ENCODE results near the gene RSAD1.
A peak's percentile ranks its signal among the peaks of the same experiment; 100 is the strongest.

Gene RSAD1

DNA sequence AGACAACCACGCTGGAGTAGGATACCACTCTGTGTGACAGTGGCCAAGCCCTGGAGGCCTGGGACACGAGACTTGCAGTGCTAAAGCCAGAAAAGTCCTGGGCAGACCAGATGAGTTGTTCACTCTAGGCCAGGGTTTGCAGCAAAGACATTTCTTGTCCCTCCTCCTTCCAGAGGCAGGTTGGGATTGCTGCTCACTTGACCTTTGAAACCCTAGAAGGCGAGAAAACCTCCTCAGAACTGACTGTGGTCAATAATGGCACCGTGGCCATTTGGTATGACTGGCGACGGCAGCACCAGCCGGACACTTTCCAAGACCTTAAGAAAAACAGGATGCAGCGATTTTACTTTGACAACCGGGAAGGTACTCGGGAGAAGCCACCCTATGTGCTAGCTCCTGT lies 44.1 kb downstream of the RSAD1 start:
- no peak for DNase-seq

GRCh38 chr17:50523208-50523607 lies 44.5 kb downstream of the RSAD1 start:
- DNase-seq: no peak

DNA sequence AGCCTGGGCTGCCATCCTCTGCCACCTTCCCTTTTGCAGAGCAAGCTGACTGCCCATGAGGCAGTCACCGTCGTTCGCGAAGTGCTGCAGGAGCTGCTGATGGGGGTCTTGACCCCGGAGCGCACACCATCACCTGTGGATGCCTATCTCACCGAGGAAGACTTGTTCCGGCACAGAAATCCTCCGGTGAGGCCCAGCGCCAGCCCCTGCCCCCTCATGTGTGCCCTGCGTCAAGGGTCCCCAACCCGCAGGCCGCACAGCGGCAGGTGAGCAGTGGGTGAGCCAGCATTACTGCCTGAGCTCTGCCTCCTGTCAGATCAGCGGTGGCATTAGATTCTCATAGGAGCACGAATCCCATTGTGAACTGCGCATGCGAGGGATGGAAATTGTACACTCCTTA lies 46.2 kb downstream of the RSAD1 start:
- DNase-seq: no peak

GRCh38 chr17:50527155-50527762 lies 48.6 kb downstream of the RSAD1 start:
- DNase-seq: no peak

DNA sequence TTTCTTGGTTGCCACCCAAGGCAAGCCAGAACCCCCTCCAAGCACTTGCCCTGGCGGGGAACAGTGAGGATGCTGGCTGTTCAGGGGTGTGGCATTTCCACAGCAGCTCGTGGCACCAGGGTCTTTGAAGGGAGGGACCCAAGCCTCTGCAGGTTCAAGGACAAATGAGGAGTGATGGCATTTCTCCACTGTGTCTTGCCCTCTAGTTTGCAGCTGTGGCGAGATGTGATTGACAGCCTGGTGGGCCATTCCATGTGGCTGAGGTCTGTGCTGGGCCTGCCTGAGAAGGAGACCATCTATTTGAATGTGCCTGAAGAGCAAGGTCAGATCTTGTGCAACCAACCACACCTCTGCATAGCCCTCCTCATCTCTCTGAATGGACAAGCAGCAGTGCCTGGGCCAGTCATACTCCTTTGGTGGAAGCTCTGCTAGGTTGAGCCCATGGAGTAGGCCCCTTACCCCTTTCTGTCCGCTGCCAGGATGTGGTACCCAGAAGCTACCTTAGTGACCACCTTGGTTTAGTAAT lies 49.4 kb downstream of the RSAD1 start:
- no peak for DNase-seq

- DNase-seq: no peak
Measured at GRCh38 chr17:50529849-50530248, 51.2 kb downstream of the RSAD1 start.

- DNase-seq: no peak
Measured at GRCh38 chr17:50531428-50532025, 52.9 kb downstream of the RSAD1 start.

DNA sequence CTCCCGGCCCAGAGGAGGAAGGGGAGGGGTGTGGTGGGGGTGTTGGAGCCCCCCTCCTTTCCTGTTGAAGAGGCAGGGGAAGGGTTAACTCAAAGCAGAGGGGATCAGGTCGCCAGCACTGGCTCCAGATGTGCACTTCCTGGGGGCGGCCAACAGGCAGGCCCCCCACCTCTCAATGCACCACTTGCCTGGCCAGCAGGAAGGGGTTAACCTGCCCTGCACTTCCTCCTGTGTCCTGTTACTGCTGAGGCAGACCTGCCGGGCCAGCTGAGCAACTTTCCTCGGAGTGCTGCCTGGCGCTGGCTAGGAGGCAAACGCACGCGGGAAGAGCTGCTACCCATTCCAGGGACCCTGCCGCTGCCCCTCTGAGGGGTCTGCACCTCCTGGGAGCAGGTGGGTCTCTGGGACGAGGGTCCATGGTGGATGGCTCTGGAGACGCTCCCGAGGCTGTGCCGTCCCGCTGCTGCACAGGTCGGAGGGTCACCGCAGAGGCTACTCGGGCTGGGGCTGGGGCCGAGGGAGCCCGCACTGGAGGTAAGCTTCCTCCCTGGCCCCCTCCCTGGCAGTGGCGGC lies 53.9 kb downstream of the RSAD1 start, which contains the start of gene EPN3:
Gene EPN3 (plus strand): TSS at position 284 of the 573 bp plus-strand sequence. CDS start 3,822 bp downstream, outside the sequence.
- no peak for DNase-seq

- DNase-seq: no peak
Measured at GRCh38 chr17:50533185-50533584, 54.5 kb downstream of the RSAD1 start.

GRCh38 chr17:50533720-50534148 lies 55.1 kb downstream of the RSAD1 start:
- DNase-seq: no peak

DNA sequence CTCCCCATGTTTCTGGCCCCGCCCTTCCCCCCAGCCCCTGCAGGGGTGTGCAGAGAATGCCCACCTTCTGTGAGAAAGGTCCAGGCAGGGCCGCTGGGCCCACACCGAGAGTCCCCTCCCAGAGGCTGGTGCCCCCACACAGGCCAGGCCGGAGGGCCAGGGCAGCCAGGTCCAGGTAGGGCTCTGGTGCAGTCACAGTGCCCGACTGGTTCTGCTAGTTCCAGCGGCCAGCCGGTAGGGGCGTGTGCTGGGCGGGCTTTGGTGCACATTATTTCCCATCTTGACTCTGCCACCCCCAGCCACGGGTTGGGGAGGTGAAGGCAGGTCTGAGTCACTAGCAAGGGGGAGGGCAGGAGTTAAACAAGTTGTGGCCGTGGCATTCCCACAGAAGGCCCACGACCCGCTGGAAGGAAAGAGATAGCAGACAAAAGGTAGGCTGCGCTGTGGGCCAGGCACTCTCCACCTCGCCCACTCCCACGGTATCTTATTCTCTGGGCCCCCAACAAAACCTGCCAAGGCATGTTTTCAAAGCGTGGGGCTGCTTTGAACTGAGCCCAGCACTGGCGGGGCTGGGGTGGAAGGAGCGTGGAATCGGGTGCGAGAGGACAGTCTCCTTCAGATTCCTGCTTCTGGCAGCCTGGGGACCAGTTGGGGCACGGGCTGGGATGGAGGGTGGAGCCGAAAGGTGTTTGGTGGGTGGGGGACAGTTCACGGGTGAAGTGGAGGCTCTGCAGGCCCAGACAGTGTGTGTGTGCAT lies 55.7 kb downstream of the RSAD1 start:
- DNase-seq: peak; percentile 9 to 20

GRCh38 chr17:50534979-50535326 lies 56.3 kb downstream of the RSAD1 start:
- no peak for DNase-seq

- no peak for DNase-seq
Measured at GRCh38 chr17:50535407-50535806, 56.7 kb downstream of the RSAD1 start.

All from activated CD4-positive, alpha-beta T cell treated with anti-CD3 and anti-CD28 coated beads, Interleukin-2, amount 50 U/mL, for 4 hours (primary cell).